T-helper 1 cell treated with Interleukin-12 subunit alpha and Interleukin-12 subunit beta and Interleukin-4 antibody, amounts not matched to agents 30 μg/mL and 1 μg/mL, for 36 hours (primary cell): ENCODE measurements around the gene ZMIZ2.

ENCODE experiments used
- H3K27ac Mint-ChIP-seq: one replicate; pipeline ENCODE4 v1.8.0; 2021; ENCODE audit warnings: mild to moderate bottlenecking, mixed read lengths
- H3K27me3 Mint-ChIP-seq: one replicate; pipeline ENCODE4 v1.8.0; 2021; ENCODE audit warnings: low read depth, mixed read lengths
- H3K36me3 Mint-ChIP-seq: one replicate; pipeline ENCODE4 v1.8.0; 2021; ENCODE audit warnings: low read depth, mixed read lengths
- H3K4me1 Mint-ChIP-seq: one replicate; pipeline ENCODE4 v1.8.0; 2021; ENCODE audit warnings: low read depth, mixed read lengths
- H3K4me3 Mint-ChIP-seq: one replicate; pipeline ENCODE4 v1.8.0; 2021; ENCODE audit warnings: mild to moderate bottlenecking, moderate library complexity, mixed read lengths
- H3K9me3 Mint-ChIP-seq: one replicate; pipeline ENCODE4 v1.8.0; 2021; ENCODE audit warnings: mixed read lengths

ZMIZ2 gene

DNA sequence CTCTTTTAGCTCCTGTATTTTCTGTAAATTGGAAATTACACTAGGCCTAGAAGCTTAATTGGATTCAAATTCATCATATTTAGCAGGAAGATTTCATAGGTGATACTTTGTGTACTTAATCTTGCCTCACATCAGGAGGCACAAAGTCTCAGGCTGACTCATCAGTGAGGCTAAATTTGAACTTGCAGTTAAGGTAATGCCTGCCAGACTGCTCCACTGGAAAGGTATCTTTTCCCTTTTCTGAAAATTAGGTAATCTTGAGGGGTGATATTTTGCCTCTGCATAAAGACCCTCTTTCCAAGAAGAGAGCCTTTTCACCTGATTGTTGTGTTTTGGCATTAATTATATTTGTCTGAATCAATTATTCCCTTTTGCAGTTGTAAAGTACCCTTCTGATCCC lies 62.4 kb downstream of the ZMIZ2 start:
- Mint-ChIP-seq H3K4me1 (peaks cover 2% of the 10 kb centered on the region), H3K4me3 (no peak overlapping the region), H3K27ac (no peak overlapping the region), H3K9me3 (no peaks in the 10 kb centered on the region), H3K27me3 (no peaks in the 10 kb centered on the region), H3K36me3 (no peaks in the 10 kb centered on the region)

DNA sequence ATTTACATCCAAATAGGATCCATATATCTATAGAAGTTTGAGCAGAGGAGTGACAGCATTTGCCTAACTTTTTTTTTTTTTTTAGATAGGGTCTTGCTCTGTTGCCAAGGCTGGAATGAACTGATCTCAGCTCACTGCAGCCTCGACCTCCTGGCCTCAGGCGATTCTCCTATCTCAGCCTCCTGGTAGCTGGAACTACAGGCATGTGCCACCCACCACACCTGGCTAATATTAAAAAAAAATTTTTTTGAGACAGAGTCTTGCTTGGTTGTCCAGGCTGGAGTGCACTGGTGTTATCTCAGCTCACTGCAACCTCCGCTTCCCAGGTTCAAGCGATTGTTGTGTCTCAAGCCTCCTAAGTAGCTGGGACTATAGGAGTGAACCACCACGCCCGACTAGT lies 62.9 kb downstream of the ZMIZ2 start:
- Mint-ChIP-seq H3K36me3 (no peaks in the 10 kb centered on the region), H3K27ac (no peak overlapping the region), H3K9me3 (no peaks in the 10 kb centered on the region), H3K4me3 (no peak overlapping the region), H3K4me1 (peaks cover 2% of the 10 kb centered on the region), H3K27me3 (no peaks in the 10 kb centered on the region)

DNA sequence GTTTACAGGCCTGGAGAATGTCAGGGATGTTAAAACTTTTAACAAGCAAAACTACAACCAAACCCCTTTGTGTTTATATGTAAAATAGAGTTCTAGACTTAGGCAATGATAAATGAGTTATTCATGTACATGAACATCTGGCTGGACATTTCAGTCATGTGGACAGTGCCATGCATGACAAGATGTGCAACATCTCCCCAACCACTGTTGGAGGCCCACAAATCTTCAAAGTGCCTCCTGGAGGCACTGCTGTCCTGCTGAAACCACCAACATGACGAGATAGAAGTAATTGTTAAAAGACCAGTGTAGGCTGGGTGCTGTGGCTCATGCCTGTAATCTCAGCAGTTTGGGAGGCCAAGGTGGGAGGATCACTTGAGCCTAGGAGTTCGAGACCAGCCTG lies 66.3 kb downstream of the ZMIZ2 start:
- Mint-ChIP-seq H3K4me1 (peaks cover 2% of the 10 kb centered on the region), H3K4me3 (no peak overlapping the region), H3K27me3 (no peaks in the 10 kb centered on the region), H3K27ac (no peak overlapping the region), H3K9me3 (no peaks in the 10 kb centered on the region), H3K36me3 (no peaks in the 10 kb centered on the region)

DNA sequence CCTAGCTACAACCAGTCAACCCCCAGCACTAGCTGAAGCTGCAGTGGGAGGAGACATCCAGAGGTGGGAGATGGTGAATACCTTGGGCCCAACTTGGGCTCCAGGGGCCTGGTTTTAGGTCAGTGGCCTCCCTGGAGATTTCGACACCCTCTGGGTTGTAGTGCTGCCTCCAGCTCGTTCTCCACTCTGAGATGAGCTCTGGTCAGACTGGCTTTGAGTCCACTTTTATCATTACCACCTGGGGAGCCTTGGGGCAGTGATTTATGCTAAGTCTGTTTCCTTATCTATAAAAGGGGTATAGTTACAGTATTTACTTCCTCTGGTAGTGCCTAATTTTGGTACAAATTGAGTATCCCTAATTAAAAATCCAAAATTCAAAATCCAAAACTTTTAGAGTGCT lies 70.6 kb downstream of the ZMIZ2 start:
- H3K4me3 Mint-ChIP-seq, result no peak overlapping the region
- no peaks in the 10 kb centered on the region for H3K27me3 Mint-ChIP-seq
- peaks cover 1% of the 10 kb centered on the region for H3K36me3 Mint-ChIP-seq
- no peaks in the 10 kb centered on the region for H3K9me3 Mint-ChIP-seq
- no peak overlapping the region for H3K27ac Mint-ChIP-seq
- peaks cover 8% of the 10 kb centered on the region for H3K4me1 Mint-ChIP-seq
